ENCODE data around the gene NLRP6. TPM values are rescaled to one million over a fixed set of nuclear protein-coding genes. Genes with fewer than 3 reads are reported as not detected.

NLRP6 gene
- total RNA-seq, 1 experiment from 2014 or later, result not detected

DNA sequence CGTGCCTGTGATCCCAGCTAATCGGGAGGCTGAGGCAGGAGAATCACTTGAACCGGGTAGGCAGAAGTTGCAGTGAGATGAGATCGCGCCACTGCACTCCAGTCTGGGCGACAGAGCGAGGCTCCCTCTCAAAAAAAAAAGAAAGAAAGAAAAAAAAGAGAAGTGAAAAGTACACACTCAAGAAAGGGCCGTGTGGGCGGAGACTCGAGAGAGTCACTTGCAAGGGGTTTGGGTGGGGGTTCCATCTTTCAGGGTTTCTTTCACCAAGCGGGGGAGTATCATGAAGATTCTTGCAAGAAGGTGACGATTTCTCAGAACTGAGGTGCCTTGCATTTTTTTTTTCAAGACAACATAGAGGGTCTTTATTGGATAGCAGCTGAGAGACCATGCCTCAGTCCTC is 25.2 kb downstream of the NLRP6 start:
- Mint-ChIP-seq H3K27me3 (ENCODE audit: insufficient read depth, unreplicated experiment) (no peaks in the 10 kb centered on the region), H3K9me3 (ENCODE audit: unreplicated experiment) (no peaks in the 10 kb centered on the region), H3K27ac (ENCODE audit: low read depth, unreplicated experiment) (no peak overlapping the region), H3K36me3 (ENCODE audit: insufficient read depth, unreplicated experiment) (no peaks in the 10 kb centered on the region), H3K4me3 (ENCODE audit: unreplicated experiment) (no peak overlapping the region), H3K4me1 (ENCODE audit: insufficient read depth, unreplicated experiment) (peaks cover 13% of the 10 kb centered on the region)
- ChIA-PET CTCF (interaction anchor here (0.5 to 5.0 kb wide), 3 partner anchors 13 to 59 kb away, joined by 3 to 68 read pairs (median 3); no protein-coding TSS in a partner anchor), POLR2A (interaction anchor here (1.8 kb wide), 1 partner anchor 52 kb away, joined by 3 read pairs; no protein-coding TSS in a partner anchor)
- intact Hi-C loops (cut with micrococcal nuclease), result no loop called here
- no TSS peak for BruUV-seq (replicated peaks)
- no peak for DNase-seq (ENCODE audit: unreplicated experiment)
- TF ChIP-seq, protein P1, sequence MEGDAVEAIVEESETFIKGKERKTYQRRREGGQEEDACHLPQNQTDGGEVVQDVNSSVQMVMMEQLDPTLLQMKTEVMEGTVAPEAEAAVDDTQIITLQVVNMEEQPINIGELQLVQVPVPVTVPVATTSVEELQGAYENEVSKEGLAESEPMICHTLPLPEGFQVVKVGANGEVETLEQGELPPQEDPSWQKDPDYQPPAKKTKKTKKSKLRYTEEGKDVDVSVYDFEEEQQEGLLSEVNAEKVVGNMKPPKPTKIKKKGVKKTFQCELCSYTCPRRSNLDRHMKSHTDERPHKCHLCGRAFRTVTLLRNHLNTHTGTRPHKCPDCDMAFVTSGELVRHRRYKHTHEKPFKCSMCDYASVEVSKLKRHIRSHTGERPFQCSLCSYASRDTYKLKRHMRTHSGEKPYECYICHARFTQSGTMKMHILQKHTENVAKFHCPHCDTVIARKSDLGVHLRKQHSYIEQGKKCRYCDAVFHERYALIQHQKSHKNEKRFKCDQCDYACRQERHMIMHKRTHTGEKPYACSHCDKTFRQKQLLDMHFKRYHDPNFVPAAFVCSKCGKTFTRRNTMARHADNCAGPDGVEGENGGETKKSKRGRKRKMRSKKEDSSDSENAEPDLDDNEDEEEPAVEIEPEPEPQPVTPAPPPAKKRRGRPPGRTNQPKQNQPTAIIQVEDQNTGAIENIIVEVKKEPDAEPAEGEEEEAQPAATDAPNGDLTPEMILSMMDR (IDR thresholded peaks at IDR 0.05; ENCODE audit: unreplicated experiment), result no peak

DNA sequence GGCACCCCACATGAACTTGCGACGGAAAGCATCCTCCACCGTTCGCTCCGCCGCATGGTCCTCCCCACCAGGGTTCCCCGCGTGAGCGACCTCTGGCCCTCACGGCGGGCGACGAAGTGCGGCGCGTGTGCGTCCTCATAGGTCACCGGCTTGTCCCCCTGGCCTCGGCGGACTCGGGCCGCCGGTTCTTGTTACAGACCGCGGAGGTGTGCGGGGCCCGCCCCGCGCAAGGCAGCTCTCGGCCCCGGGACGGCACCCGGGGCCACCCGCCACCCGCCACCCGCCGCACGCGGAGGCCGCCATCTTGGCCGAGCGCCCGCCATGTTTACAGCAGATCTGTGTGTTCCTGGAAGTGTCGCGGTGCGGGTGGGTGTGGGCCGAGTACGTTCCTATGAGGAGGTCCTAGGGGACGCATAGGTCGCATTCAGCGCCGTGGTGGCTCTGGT is 25.9 kb downstream of the NLRP6 start:
- BruUV-seq (replicated peaks), result no TSS peak
- Mint-ChIP-seq H3K9me3 (ENCODE audit: unreplicated experiment) (no peaks in the 10 kb centered on the region), H3K27me3 (ENCODE audit: insufficient read depth, unreplicated experiment) (no peaks in the 10 kb centered on the region), H3K27ac (ENCODE audit: low read depth, unreplicated experiment) (no peak overlapping the region), H3K4me1 (ENCODE audit: insufficient read depth, unreplicated experiment) (peaks cover 13% of the 10 kb centered on the region), H3K36me3 (ENCODE audit: insufficient read depth, unreplicated experiment) (no peaks in the 10 kb centered on the region), H3K4me3 (ENCODE audit: unreplicated experiment) (no peak overlapping the region)
- TF ChIP-seq, protein P1 (IDR thresholded peaks at IDR 0.05; ENCODE audit: unreplicated experiment), result no peak
- ChIA-PET POLR2A (interaction anchor here (1.3 to 1.8 kb wide), 2 partner anchors 51 to 90 kb away, joined by 3 to 4 read pairs; partner anchors contain the start of gene PKP3), CTCF (interaction anchor here (0.6 to 5.0 kb wide), 4 partner anchors 13 to 58 kb away, joined by 3 to 68 read pairs (median 7); no protein-coding TSS in a partner anchor)
- no peak for DNase-seq (ENCODE audit: unreplicated experiment)
- intact Hi-C loops (cut with micrococcal nuclease), result loop anchor here (2.0 kb wide), 1 partner anchor 145 kb away; no protein-coding TSS in a partner anchor

DNA sequence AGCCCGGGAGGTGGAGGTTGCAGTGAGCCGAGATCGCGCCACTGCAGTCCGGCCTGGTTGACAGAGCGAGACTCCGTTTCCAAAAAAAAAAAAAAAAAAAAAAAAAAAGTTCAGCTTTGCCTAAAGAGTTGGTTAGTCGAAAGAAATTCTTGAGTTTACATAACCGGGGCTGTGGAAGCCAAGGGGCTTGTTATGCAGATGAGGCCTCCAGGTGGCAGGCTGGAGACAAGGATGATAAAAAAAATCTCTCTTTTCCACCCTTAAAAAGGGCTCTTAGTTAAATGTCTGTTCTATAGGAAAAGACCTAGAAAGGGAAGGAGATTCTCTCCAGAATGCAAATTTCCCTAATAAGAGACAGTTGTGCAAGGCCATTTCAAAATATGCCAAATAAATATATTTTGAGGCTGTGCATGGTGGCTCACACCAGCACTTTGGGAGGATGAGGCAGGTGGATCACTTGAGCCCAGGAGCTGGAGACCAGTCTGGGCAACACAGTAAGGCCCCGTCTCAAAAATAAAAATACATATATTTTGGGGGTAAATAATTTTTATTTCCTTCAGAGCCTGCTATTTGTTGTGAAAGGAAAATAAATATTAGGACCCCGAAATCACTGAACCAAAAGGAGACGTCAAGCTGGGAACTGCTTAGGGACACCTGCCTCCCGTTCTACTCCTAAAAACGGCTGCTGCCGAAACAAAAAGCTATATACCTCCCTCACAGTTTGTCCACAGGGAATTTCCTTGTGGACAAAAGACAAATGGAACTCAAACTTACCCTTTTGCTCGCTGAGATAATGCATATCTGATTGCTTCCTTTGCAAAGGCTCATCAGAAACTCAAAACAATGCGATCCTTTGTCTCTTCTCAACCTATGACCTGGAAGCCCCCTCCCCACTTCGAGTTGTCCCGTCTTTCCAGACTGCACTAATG is 27.0 kb downstream of the NLRP6 start:
- Mint-ChIP-seq H3K4me1 (ENCODE audit: insufficient read depth, unreplicated experiment) (peaks cover 20% of the 10 kb centered on the region), H3K4me3 (ENCODE audit: unreplicated experiment) (no peak overlapping the region), H3K36me3 (ENCODE audit: insufficient read depth, unreplicated experiment) (no peaks in the 10 kb centered on the region), H3K9me3 (ENCODE audit: unreplicated experiment) (no peaks in the 10 kb centered on the region), H3K27ac (ENCODE audit: low read depth, unreplicated experiment) (no peak overlapping the region), H3K27me3 (ENCODE audit: insufficient read depth, unreplicated experiment) (no peaks in the 10 kb centered on the region)
- intact Hi-C loops (cut with micrococcal nuclease), result loop anchor here (2.0 to 5.0 kb wide), 2 partner anchors 53 to 144 kb away; no protein-coding TSS in a partner anchor
- BruUV-seq (replicated peaks), result no TSS peak
- DNase-seq (ENCODE audit: unreplicated experiment), result peak; percentile 74
- CTCF ChIA-PET, result interaction anchor here (0.6 to 5.0 kb wide), 11 partner anchors 11 to 151 kb away, joined by 3 to 68 read pairs (median 6); partner anchors contain the start of gene PTDSS2
- POLR2A ChIA-PET, result interaction anchor here (0.6 to 1.8 kb wide), 5 partner anchors 19 to 472 kb away, joined by 3 to 5 read pairs (median 4); partner anchors contain the start of genes GATD1 and PKP3
- TF ChIP-seq, protein P1 (IDR thresholded peaks at IDR 0.05; ENCODE audit: unreplicated experiment), result peak; percentile 58

DNA sequence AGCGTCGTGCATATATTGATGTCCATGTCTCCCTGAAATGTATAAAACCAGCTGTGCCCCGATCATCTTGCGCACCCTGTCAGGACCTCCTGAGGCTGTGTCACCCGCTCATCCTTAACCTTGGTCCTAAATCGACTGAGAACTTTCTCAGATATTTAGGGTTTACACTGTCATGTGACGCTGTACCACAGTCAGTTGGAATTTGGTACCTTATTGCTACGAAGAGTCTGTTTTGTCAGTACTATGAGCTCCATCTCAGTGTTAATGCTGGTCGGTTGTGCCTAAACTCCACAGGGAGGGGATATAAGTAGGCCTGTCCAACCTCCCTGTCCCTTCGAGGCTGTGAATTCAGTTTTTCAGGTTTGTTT is 27.6 kb downstream of the NLRP6 start:
- Mint-ChIP-seq H3K4me3 (ENCODE audit: unreplicated experiment) (no peak overlapping the region), H3K36me3 (ENCODE audit: insufficient read depth, unreplicated experiment) (no peaks in the 10 kb centered on the region), H3K4me1 (ENCODE audit: insufficient read depth, unreplicated experiment) (peaks cover 20% of the 10 kb centered on the region), H3K27ac (ENCODE audit: low read depth, unreplicated experiment) (no peak overlapping the region), H3K27me3 (ENCODE audit: insufficient read depth, unreplicated experiment) (no peaks in the 10 kb centered on the region), H3K9me3 (ENCODE audit: unreplicated experiment) (no peaks in the 10 kb centered on the region)
- intact Hi-C loops (cut with micrococcal nuclease), result loop anchor here (2.0 to 5.0 kb wide), 2 partner anchors 54 to 143 kb away; no protein-coding TSS in a partner anchor
- TF ChIP-seq, protein P1 (IDR thresholded peaks at IDR 0.05; ENCODE audit: unreplicated experiment), result no peak
- no TSS peak for BruUV-seq (replicated peaks)
- ChIA-PET CTCF (interaction anchor here (0.6 to 5.0 kb wide), 14 partner anchors 10 to 143 kb away, joined by 3 to 68 read pairs (median 5); partner anchors contain the start of gene PTDSS2), POLR2A (interaction anchor here (0.6 to 1.3 kb wide), 4 partner anchors 19 to 471 kb away, joined by 3 to 5 read pairs (median 4); partner anchors contain the start of genes GATD1 and PKP3)
- no peak for DNase-seq (ENCODE audit: unreplicated experiment)
